ENCODE results near the gene CD274. TPM values are rescaled to one million over a fixed set of nuclear protein-coding genes. Genes with fewer than 3 reads are reported as not detected.

CD274 gene
- total and polyA plus RNA-seq, 2 experiments from 2014 or later, result 0.07 TPM; not detected in 1

DNA sequence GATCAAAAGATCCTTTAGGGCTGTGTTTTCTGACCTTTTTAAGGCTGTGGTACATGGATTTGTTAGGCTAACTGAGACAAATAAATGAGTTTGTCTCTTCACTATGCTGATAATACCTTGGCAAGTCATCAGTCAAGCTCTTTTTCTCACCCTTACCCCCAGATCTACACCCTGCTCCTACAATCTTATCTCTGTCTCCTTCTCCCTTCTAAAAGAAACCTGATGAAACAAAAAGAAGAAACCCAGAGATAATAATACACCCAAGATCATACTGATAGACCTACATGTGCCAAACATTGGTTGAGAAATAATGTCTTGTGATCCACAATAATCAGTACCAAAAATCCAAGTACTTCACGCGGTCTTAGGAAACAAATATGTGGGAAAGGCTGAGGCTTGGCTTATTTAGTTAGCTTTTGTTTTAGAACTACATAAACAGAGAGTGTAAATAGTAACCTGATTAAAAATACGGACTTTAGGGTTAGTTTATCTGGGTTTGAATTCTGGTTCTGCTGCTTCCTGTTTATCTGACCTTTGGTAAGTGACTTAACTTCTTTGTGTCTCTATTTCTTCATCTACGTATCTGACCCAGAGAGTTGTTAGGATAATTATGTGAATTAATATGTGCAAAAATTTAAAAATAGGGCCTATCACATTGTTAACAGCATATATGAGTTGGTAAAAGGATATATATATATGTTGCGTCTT is 35.2 kb downstream of the CD274 start:
- Histone ChIP-seq H4K20me1 (ENCODE audit: insufficient read depth, poor library complexity, severe bottlenecking) (no peaks in the 10 kb centered on the region), H3K36me3 (replicated peaks; ENCODE audit: insufficient read depth, low read depth) (no peaks in the 10 kb centered on the region), H3K9me2 (replicated peaks; ENCODE audit: insufficient read depth) (no peaks in the 10 kb centered on the region), H3K79me2 (no peaks in the 10 kb centered on the region), H3K4me1 (ENCODE audit: insufficient read depth) (no peaks in the 10 kb centered on the region), H3K4me2 (no peak overlapping the region), H3K27me3 (no peaks in the 10 kb centered on the region), H3K27ac (no peak overlapping the region), H2AFZ (no peak overlapping the region), H3K4me3 (no peak overlapping the region), H3K9me3 (ENCODE audit: low read depth) (no peaks in the 10 kb centered on the region)
- DNase-seq (ENCODE audit: low spot score), result no peak
- WGBS (ENCODE audit: low lambda C conversion rate, missing lambda C conversion rate), result 71% methylated on average over 5 of the region's 5 CpGs
- TF ChIP-seq EZH2phosphoT487 (IDR thresholded peaks at IDR 0.05; ENCODE audit: low read depth, severe bottlenecking, unreplicated experiment) (no peak), EZH2 (IDR thresholded peaks at IDR 0.05; ENCODE audit: borderline replicate concordance) (no peak), CTCF (IDR thresholded peaks at IDR 0.05; ENCODE audit: poor library complexity) (no peak)

GRCh38 chr9:5486988-5487387 is 36.6 kb downstream of the CD274 start:
- H4K20me1 ChIP-seq (ENCODE audit: insufficient read depth, poor library complexity, severe bottlenecking), result no peaks in the 10 kb centered on the region
- H2AFZ ChIP-seq, result no peak overlapping the region
- no peaks in the 10 kb centered on the region for H3K4me1 ChIP-seq (ENCODE audit: insufficient read depth)
- H3K9me3 ChIP-seq (ENCODE audit: low read depth), result no peaks in the 10 kb centered on the region
- H3K27me3 ChIP-seq, result no peaks in the 10 kb centered on the region
- H3K9me2 ChIP-seq (replicated peaks; ENCODE audit: insufficient read depth), result no peaks in the 10 kb centered on the region
- TF ChIP-seq EZH2 (IDR thresholded peaks at IDR 0.05; ENCODE audit: borderline replicate concordance), result no peak
- TF ChIP-seq CTCF (IDR thresholded peaks at IDR 0.05; ENCODE audit: poor library complexity), result no peak
- no peak for TF ChIP-seq EZH2phosphoT487 (IDR thresholded peaks at IDR 0.05; ENCODE audit: low read depth, severe bottlenecking, unreplicated experiment)
- 95% methylated on average over 5 of the region's 5 CpGs for WGBS (ENCODE audit: low lambda C conversion rate, missing lambda C conversion rate)
- H3K79me2 ChIP-seq, result no peaks in the 10 kb centered on the region
- H3K4me2 ChIP-seq, result no peak overlapping the region
- no peak overlapping the region for H3K27ac ChIP-seq
- no peak for DNase-seq (ENCODE audit: low spot score)
- H3K36me3 ChIP-seq (replicated peaks; ENCODE audit: insufficient read depth, low read depth), result no peaks in the 10 kb centered on the region
- H3K4me3 ChIP-seq, result no peak overlapping the region

DNA sequence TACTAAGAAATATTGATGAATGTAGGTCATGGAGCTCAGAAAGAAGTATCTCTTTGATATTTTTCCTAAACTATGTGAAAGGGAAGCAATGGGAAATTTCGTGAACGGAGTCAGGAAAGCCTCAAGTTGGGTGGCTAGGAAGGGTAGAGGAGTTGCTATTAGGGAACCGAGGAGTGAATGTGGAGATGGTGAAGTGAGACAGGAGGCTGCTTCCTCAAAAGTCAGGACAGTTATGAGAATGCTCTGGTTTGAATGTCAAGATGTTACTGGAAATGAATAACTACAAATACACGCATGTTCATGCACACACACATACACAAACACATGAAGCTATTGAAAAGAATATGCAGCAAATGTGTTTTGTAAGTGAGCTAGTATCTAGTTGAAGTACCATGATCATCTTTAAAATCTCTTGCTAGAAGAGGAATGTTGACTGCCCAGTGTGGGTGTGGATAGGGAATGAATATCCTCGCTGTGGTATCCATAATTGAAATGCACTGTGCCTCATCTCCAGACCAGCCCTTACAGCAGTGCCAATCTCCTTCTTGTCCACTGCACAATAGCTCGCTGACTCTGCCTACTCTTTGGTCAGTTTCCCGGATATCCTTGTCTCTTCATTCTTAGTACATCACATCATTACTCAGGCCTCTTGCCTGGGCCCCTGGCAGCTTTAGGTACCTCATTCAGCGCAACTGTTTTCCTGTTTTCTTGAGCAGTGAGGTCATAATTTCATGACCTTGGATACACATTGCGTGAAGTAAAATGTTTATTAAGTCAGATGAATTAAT is 38.1 kb downstream of the CD274 start:
- H3K4me1 ChIP-seq (ENCODE audit: insufficient read depth), result no peaks in the 10 kb centered on the region
- no peaks in the 10 kb centered on the region for H3K27me3 ChIP-seq
- H2AFZ ChIP-seq, result no peak overlapping the region
- H3K4me2 ChIP-seq, result no peak overlapping the region
- no peak overlapping the region for H3K27ac ChIP-seq
- H3K4me3 ChIP-seq, result no peak overlapping the region
- no peaks in the 10 kb centered on the region for H3K36me3 ChIP-seq (replicated peaks; ENCODE audit: insufficient read depth, low read depth)
- WGBS (ENCODE audit: low lambda C conversion rate, missing lambda C conversion rate), result 95% methylated on average over 9 of the region's 9 CpGs
- DNase-seq (ENCODE audit: low spot score), result no peak
- no peaks in the 10 kb centered on the region for H3K79me2 ChIP-seq
- H3K9me3 ChIP-seq (ENCODE audit: low read depth), result no peaks in the 10 kb centered on the region
- H4K20me1 ChIP-seq (ENCODE audit: insufficient read depth, poor library complexity, severe bottlenecking), result no peaks in the 10 kb centered on the region
- no peaks in the 10 kb centered on the region for H3K9me2 ChIP-seq (replicated peaks; ENCODE audit: insufficient read depth)
- TF ChIP-seq CTCF (IDR thresholded peaks at IDR 0.05; ENCODE audit: poor library complexity) (no peak), EZH2phosphoT487 (IDR thresholded peaks at IDR 0.05; ENCODE audit: low read depth, severe bottlenecking, unreplicated experiment) (no peak), EZH2 (IDR thresholded peaks at IDR 0.05; ENCODE audit: borderline replicate concordance) (no peak)
